ENCODE data around the gene NYAP1.
A peak's percentile ranks its signal among the peaks of the same experiment; 100 is the strongest.
"Not testable (repeated sequence)": the region's sequence is repeated elsewhere in the genome, so short reads cannot be mapped to it uniquely, and the experiment has no call there.

NYAP1 gene

DNA sequence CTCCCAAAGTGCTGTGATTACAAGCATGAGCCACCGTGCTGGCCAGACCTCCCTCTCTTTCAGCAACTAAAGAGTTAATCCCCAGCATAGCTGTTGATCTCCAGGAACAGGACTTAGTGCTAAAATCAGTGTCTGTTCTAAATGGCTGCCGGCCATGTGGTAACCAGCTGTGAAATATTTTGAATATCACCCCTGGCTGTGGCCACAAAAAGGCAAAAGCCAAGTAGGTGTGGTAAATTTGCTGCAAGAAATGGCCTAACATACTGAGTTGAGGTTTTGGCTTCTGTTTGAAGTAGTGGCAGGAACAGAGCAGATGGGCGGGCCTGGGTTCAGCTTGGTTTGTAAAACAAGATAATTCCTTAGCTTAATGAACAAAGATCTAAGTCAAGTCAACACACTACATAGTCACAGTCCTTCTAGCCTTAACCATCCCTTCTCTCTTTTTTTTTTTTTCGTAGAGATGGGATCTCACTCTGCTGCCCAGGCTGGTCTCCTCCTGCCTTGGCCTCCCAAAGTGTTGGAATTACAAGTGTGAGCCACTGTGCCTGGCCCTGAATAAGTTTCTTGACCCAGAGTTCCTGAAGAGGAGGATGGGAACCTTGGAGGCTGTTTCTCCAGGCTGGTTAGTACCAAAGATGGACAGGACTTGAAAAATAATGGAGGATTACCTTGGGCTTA lies 32.5 kb downstream of the NYAP1 start:
- DNase-seq, result peak; percentile 10

GRCh38 chr7:100517305-100517704 lies 33.6 kb downstream of the NYAP1 start:
- no peak for DNase-seq

- DNase-seq, result no peak
Observed at GRCh38 chr7:100519580-100519979, 35.9 kb downstream of the NYAP1 start.

DNA sequence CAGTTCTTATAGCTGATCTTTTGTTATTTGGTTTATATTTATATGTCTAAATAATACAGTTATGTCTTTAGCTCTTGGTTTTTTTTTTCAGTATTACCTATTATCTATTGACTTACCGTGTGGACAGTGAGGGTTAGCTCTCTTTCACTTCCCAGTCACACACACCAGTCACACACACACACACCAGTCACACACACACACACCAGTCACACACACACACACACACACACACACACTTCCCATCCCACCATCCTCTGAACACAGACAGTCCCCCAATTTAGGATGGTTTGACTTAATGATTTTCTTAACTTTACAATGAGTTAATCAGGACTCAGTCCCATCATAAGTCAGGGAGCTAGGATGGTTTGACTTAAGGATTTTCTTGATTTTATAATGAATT lies 36.4 kb downstream of the NYAP1 start:
- DNase-seq, result no peak

- no peak for DNase-seq
Observed at GRCh38 chr7:100521076-100521475, 37.3 kb downstream of the NYAP1 start.

GRCh38 chr7:100521909-100522593 lies 38.3 kb downstream of the NYAP1 start:
- DNase-seq, result not testable (repeated sequence)

GRCh38 chr7:100523192-100523591 lies 39.5 kb downstream of the NYAP1 start:
- DNase-seq, result not testable (repeated sequence)

DNA sequence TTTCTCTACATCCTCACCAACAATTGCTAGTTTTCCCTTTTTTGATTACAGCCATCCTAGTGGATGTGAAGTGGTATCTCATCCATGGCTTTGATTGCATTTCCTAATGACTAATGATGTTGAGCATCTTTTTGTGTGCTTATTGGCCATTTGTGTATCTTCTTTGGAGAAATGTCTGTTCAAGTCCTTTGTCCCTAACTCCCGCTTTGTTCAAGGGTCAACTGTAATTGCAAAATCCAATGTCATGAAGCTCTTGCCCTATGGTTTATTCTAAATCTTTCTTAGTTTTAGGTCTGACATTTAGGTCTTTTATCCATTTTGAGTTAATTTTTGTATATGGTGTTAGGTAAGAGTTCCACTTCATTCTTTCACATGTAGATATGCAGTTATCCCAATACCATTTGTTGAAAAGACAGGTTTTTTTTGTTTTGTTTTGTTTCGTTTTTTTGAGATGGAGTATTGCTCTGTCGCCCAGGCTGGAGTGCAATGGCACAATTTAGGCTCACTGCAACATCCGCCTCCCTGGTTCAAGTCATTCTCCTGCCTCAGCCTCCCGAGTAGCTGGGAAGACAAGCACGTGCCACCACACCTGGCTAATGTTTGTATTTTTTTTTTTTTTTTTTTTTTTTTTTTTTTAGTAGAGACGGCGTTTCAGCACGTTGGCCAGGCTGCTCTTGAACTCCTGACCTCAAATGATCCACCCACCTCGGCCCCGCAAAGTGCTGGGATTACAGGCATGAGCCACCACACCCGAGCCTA lies 44.6 kb downstream of the NYAP1 start:
- DNase-seq, result not testable (repeated sequence)

- DNase-seq, result no peak
Observed at GRCh38 chr7:100532165-100533022, 48.7 kb downstream of the NYAP1 start.

GRCh38 chr7:100535982-100536381 lies 52.3 kb downstream of the NYAP1 start:
- DNase-seq, result not testable (repeated sequence)

DNA sequence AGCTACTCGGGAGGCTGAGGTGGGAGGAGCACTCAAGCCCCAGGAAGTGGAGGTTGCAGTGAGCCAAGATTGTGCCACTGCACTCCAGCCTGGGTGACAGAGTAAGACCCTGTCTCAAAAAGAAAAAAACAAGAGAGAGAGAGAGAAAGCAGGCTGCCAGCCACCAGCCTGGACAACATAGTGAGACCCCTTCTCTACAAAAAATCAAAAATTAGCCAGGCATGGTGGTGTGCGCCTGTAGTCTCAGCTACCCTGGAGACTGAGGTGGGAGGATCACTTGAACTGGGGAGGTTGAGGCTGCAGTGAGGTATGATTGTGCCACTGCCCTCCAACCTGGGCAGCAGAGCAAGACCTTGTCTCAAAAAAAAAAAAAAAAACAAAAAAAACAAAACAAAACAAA lies 53.0 kb downstream of the NYAP1 start:
- not testable (repeated sequence) for DNase-seq

GRCh38 chr7:100538348-100538653 lies 54.6 kb downstream of the NYAP1 start:
- DNase-seq, result no peak

GRCh38 chr7:100538654-100539435 lies 55.1 kb downstream of the NYAP1 start, which contains the start of gene AGFG2:
Gene AGFG2 (plus strand): TSS chr7:100539203. CDS start chr7:100539347, 144 bp downstream.
- peak; percentile 99 for DNase-seq

DNA sequence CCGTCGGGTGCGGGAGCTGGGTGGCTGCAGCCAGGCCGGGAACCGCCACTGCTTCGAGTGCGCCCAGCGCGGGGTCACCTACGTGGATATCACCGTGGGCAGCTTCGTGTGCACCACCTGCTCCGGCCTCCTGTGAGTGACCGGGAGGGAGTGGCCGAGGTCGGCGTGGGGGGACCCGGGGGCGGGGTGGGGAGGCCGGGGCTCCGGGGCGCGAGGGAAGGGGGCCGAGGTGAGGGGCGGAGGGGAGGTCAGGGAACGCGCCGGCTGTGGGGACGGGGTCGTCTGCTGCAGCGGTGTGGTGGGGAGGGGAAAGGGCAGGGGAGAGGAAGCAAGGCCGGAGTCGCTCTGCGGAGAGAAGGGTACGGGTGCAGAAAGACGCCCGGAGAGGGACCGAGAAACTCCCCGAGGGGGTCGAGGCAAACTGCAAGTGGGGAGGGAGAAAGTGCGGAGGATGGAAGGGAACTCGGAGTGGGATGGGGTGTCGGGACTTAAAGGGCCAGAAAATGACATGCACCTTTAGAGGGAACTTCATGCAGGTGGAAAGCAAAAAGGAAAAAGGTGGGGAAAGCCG lies 55.8 kb downstream of the NYAP1 start:
- DNase-seq, result no peak

DNA sequence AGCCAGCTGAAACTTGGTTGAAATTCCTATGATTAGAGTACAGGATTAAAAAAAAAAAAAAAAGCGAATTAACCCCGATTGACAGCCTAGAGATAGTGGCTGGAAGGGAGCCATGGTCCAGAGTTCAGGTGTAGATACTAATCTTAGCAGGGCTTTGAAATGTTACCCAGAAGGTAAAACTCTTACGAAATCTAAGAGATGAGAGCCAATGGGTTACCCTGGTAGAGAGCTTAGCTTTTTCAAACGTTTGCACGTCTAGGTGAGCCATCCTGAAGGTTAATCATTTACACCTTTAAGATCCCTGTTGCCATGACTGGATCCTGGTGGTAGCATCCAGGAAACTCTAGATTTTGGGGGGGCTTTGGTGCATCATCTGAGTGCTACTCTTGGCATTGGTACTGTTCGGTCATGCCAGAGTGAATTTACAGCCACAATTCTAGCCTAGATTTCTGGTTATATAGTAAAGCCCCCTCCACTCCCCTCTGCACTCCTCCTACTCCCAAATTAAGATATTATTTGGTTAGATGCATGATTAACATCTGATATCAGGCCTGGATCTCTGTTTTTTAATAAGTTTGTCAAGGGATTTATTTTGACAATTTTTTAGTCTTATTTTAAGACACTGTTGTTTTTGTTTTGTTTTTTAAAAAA lies 56.5 kb downstream of the NYAP1 start:
- DNase-seq, result no peak

DNA sequence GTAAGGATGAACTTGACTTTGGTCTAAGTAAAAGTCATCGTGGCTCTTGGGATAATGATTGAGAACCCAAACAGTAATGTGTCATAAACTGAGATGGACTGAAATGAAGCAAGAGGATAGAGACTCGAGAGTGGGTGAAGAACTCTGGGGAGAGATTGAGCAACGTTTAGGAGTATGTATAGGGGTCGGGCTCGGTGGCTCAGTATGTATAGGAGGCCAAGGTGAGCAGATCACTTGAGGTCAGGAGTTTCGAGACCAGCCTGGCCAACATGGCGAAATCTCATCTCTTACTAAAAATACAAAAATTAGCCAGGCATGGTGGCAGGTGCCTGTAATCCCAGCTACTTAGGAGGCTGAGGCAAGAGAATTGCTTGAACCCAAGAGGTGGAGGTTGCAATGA lies 57.6 kb downstream of the NYAP1 start:
- DNase-seq, result not testable (repeated sequence)

DNA sequence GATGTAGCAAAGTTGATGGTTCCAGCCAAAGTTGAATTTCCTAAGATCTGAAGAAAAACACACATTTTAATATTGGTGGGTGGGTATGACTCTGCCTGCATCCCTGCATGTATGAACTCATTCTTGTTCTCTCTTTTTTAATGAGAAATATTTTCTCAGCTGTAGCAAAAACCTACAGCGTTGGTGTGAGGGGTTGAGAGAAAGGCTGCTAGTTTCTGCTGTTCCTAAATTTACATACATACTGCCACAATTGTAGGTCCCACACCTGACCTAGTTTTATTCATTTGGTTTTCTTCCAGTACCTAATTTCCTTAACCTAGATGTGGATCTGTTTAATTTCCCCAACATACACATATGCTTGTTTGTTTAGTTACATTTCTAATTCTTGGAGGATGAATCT lies 59.9 kb downstream of the NYAP1 start:
- no peak for DNase-seq

GRCh38 chr7:100544386-100544785 lies 60.7 kb downstream of the NYAP1 start:
- no peak for DNase-seq
